Measurements from ENCODE around the gene GNB5.

Gene GNB5

DNA sequence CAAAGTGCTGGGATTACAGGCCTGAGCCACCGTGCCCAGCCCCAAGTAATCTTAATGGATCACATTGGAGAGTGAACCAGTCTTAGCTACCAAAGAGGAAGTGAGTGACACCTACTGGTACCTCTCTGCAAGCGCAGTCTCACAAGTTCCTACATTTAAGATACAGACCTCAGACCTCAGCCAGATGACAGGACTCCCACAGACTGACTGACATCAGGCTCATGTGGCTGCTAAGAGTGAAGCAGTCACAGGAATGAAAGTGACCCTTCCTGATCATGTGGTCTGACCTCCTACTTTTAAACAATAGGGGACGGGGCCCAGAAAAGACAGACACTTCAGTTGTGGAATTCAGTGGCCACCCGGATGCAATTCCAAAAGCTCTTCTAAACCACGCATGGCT is 36.3 kb upstream of the GNB5 start:
- Histone ChIP-seq H3K27me3 (ENCODE audit: control insufficient read depth, insufficient read depth, low read length) (no peaks in the 10 kb centered on the region), H3K4me2 (ENCODE audit: low read length) (no peak overlapping the region), H2AFZ (no peak overlapping the region), H3K4me1 (no peaks in the 10 kb centered on the region), H3K27ac (no peak overlapping the region), H3K9me3 (ENCODE audit: control insufficient read depth, low read length) (no peaks in the 10 kb centered on the region), H3K79me2 (no peaks in the 10 kb centered on the region), H3K4me3 (ENCODE audit: low read depth, low read length) (no peak overlapping the region), H3K9ac (no peak overlapping the region), H3K36me3 (ENCODE audit: control insufficient read depth, insufficient read depth, low read length) (no peaks in the 10 kb centered on the region)
- peak; percentile 58 for TF ChIP-seq CTCF (IDR thresholded peaks at IDR 0.05)

DNA sequence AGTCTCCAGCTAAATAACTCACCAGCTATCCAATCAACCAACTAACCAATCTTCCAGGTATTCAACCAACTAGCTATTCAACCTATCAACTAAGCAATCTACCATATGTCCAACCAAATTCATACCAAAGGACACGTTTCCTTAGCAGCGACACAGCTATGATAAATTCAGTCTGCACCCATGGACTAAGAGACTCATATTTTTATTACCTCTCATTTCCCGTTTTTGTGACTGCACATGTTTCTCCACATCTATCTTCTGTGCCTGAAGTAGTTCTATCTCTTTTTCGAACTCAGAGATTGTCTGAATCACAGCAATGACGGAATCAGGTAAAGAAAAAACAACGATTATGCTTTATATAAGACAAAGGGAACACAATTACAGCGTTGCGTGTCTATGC is 34.0 kb upstream of the GNB5 start:
- Histone ChIP-seq H3K79me2 (no peaks in the 10 kb centered on the region), H3K27me3 (ENCODE audit: control insufficient read depth, insufficient read depth, low read length) (no peaks in the 10 kb centered on the region), H3K4me1 (no peaks in the 10 kb centered on the region), H3K36me3 (ENCODE audit: control insufficient read depth, insufficient read depth, low read length) (no peaks in the 10 kb centered on the region), H2AFZ (no peak overlapping the region), H3K4me2 (ENCODE audit: low read length) (no peak overlapping the region), H3K4me3 (ENCODE audit: low read depth, low read length) (no peak overlapping the region), H3K27ac (no peak overlapping the region), H3K9me3 (ENCODE audit: control insufficient read depth, low read length) (no peaks in the 10 kb centered on the region), H3K9ac (no peak overlapping the region)
- TF ChIP-seq CTCF (IDR thresholded peaks at IDR 0.05), result no peak

GRCh38 chr15:52224211-52224610 is 33.0 kb upstream of the GNB5 start:
- Histone ChIP-seq H3K27ac (no peak overlapping the region), H3K36me3 (ENCODE audit: control insufficient read depth, insufficient read depth, low read length) (no peaks in the 10 kb centered on the region), H3K4me1 (no peaks in the 10 kb centered on the region), H2AFZ (no peak overlapping the region), H3K27me3 (ENCODE audit: control insufficient read depth, insufficient read depth, low read length) (no peaks in the 10 kb centered on the region), H3K4me2 (ENCODE audit: low read length) (no peak overlapping the region), H3K4me3 (ENCODE audit: low read depth, low read length) (no peak overlapping the region), H3K79me2 (no peaks in the 10 kb centered on the region), H3K9ac (no peak overlapping the region), H3K9me3 (ENCODE audit: control insufficient read depth, low read length) (no peaks in the 10 kb centered on the region)
- TF ChIP-seq CTCF (IDR thresholded peaks at IDR 0.05), result no peak

GRCh38 chr15:52221730-52222129 is 30.5 kb upstream of the GNB5 start:
- Histone ChIP-seq H3K4me3 (ENCODE audit: low read depth, low read length) (no peak overlapping the region), H3K9me3 (ENCODE audit: control insufficient read depth, low read length) (no peaks in the 10 kb centered on the region), H3K27ac (no peak overlapping the region), H3K4me2 (ENCODE audit: low read length) (no peak overlapping the region), H2AFZ (no peak overlapping the region), H3K27me3 (ENCODE audit: control insufficient read depth, insufficient read depth, low read length) (no peaks in the 10 kb centered on the region), H3K79me2 (no peaks in the 10 kb centered on the region), H3K36me3 (ENCODE audit: control insufficient read depth, insufficient read depth, low read length) (no peaks in the 10 kb centered on the region), H3K4me1 (no peaks in the 10 kb centered on the region), H3K9ac (no peak overlapping the region)
- no peak for TF ChIP-seq CTCF (IDR thresholded peaks at IDR 0.05)

- H3K4me2 ChIP-seq (ENCODE audit: low read length), result no peak overlapping the region
- no peaks in the 10 kb centered on the region for H3K36me3 ChIP-seq (ENCODE audit: control insufficient read depth, insufficient read depth, low read length)
- H3K4me3 ChIP-seq (ENCODE audit: low read depth, low read length), result no peak overlapping the region
- no peaks in the 10 kb centered on the region for H3K9me3 ChIP-seq (ENCODE audit: control insufficient read depth, low read length)
- H3K27ac ChIP-seq, result no peak overlapping the region
- H3K27me3 ChIP-seq (ENCODE audit: control insufficient read depth, insufficient read depth, low read length), result no peaks in the 10 kb centered on the region
- H3K9ac ChIP-seq, result no peak overlapping the region
- H3K79me2 ChIP-seq, result no peaks in the 10 kb centered on the region
- no peak for TF ChIP-seq CTCF (IDR thresholded peaks at IDR 0.05)
- no peaks in the 10 kb centered on the region for H3K4me1 ChIP-seq
- no peak overlapping the region for H2AFZ ChIP-seq
Measured at GRCh38 chr15:52220937-52221660, 29.9 kb upstream of the GNB5 start.
